CD14-positive monocyte (primary cell): ENCODE results near the gene ZXDB. TPM values are rescaled to one million over a fixed set of nuclear protein-coding genes. Genes with fewer than 3 reads are reported as not detected.

Experiments used
- DNase-seq, 3 donors: peaks; one replicate each; pipeline ENCODE4 v3.0.0-alpha.2; 2011 to 2022
- H2AFZ ChIP-seq: 2 replicates; pipeline ENCODE4 v1.6.0; 2012; ENCODE audit warnings: mild to moderate bottlenecking, low read depth, low read length, inconsistent platforms; ENCODE audit not compliant: insufficient read depth, poor library complexity, severe bottlenecking
- H3K27ac ChIP-seq, 2 donors: 1 replicate in 1 of 2; 2 replicates in 1 of 2; pipeline ENCODE4 v1.5.1; 2012 to 2013; ENCODE audit warnings: low read length in 2 of 2, control low read depth in 1 of 2, inconsistent platforms in 1 of 2, low read depth in 1 of 2, mild to moderate bottlenecking in 1 of 2
- H3K27me3 ChIP-seq, 2 donors: one replicate each; pipeline versions ENCODE4 v1.6.0 to v1.6.1; 2011 to 2013; ENCODE audit warnings: low read length in 2 of 2; ENCODE audit not compliant: control insufficient read depth in 2 of 2, insufficient read depth in 2 of 2
- H3K36me3 ChIP-seq, 2 donors: replicated peaks in 1 of 2; 1 replicate in 1 of 2; 2 replicates in 1 of 2; pipeline versions ENCODE4 v1.5.1 to v1.6.1; 2012 to 2013; ENCODE audit warnings: low read length in 2 of 2, control low read depth in 1 of 2, inconsistent platforms in 1 of 2, mild to moderate bottlenecking in 1 of 2; ENCODE audit not compliant: insufficient read depth in 2 of 2, control insufficient read depth in 1 of 2
- H3K4me1 ChIP-seq, 2 donors: 1 replicate in 1 of 2; 2 replicates in 1 of 2; pipeline versions ENCODE4 v1.5.1 to v1.6.1; 2012 to 2013; ENCODE audit warnings: low read length in 2 of 2, control low read depth in 1 of 2, inconsistent platforms in 1 of 2, mild to moderate bottlenecking in 1 of 2, moderate library complexity in 1 of 2; ENCODE audit not compliant: insufficient read depth in 2 of 2, control insufficient read depth in 1 of 2
- H3K4me2 ChIP-seq: replicated peaks from 2 replicates; pipeline ENCODE3; 2012; ENCODE audit warnings: low read length, moderate library complexity, mild to moderate bottlenecking; ENCODE audit not compliant: poor library complexity, severe bottlenecking; ENCODE audit errors: extremely low read depth
- H3K4me3 ChIP-seq, 3 experiments: fragments of 200-600 bp in 1 of 3; sonication (generic) in 1 of 3; replicated peaks in 1 of 3; 1 replicate in 2 of 3; 2 replicates in 1 of 3; pipeline ENCODE4 v1.5.1; 2011 to 2013; ENCODE audit warnings: low read length in 3 of 3, mild to moderate bottlenecking in 3 of 3, control low read depth in 2 of 3, low read depth in 2 of 3, inconsistent platforms in 1 of 3, moderate library complexity in 1 of 3
- H3K79me2 ChIP-seq: 2 replicates; pipeline ENCODE4 v1.6.0; 2012; ENCODE audit warnings: mild to moderate bottlenecking, control low read depth, inconsistent platforms, low read length, moderate library complexity; ENCODE audit not compliant: insufficient read depth
- H3K9ac ChIP-seq: 2 replicates; pipeline ENCODE4 v1.6.0; 2017; ENCODE audit warnings: low read length, mild to moderate bottlenecking; ENCODE audit not compliant: insufficient read depth, poor library complexity, severe bottlenecking
- H3K9me3 ChIP-seq, 2 donors: replicated peaks in 1 of 2; 1 replicate in 1 of 2; 2 replicates in 1 of 2; pipeline versions ENCODE4 v1.5.1 to v1.6.1; 2012 to 2013; ENCODE audit warnings: low read length in 2 of 2, control low read depth in 1 of 2; ENCODE audit not compliant: control insufficient read depth in 1 of 2, insufficient read depth in 1 of 2
- H4K20me1 ChIP-seq: 2 replicates; pipeline ENCODE4 v1.6.0; 2012; ENCODE audit warnings: mild to moderate bottlenecking, low read length, control low read depth, moderate library complexity; ENCODE audit not compliant: insufficient read depth
- H3K27ac Mint-ChIP-seq, 7 donors: one replicate each; pipeline ENCODE4 v1.8.0; 2020; ENCODE audit warnings: mild to moderate bottlenecking in 7 of 7, mixed read lengths in 7 of 7, moderate library complexity in 6 of 7, inconsistent platforms in 2 of 7
- H3K27me3 Mint-ChIP-seq, 3 donors: one replicate each; pipeline ENCODE4 v1.8.0; 2021 to 2022; ENCODE audit warnings: low read depth in 3 of 3, mild to moderate bottlenecking in 3 of 3, mixed read lengths in 3 of 3, moderate library complexity in 3 of 3, inconsistent platforms in 1 of 3
- H3K36me3 Mint-ChIP-seq, 2 donors: one replicate each; pipeline ENCODE4 v1.8.0; 2020; ENCODE audit warnings: mixed read lengths in 2 of 2, inconsistent platforms in 1 of 2, mild to moderate bottlenecking in 1 of 2
- H3K4me1 Mint-ChIP-seq: one replicate; pipeline ENCODE4 v1.8.0; 2020; ENCODE audit warnings: mild to moderate bottlenecking, mixed read lengths
- H3K4me3 Mint-ChIP-seq, 2 donors: one replicate each; pipeline ENCODE4 v1.8.0; 2020; ENCODE audit warnings: mild to moderate bottlenecking in 2 of 2, mixed read lengths in 2 of 2, moderate library complexity in 1 of 2
- H3K9me3 Mint-ChIP-seq, 7 donors: one replicate each; pipeline ENCODE4 v1.8.0; 2020 to 2022; ENCODE audit warnings: mixed read lengths in 7 of 7, mild to moderate bottlenecking in 6 of 7, moderate library complexity in 6 of 7, inconsistent platforms in 2 of 7
- WGBS: methylation state at CpG from one replicate; pipeline ENCODE4 v1.1.5; 2013; ENCODE audit warnings: missing lambda C conversion rate; ENCODE audit not compliant: insufficient coverage; 5-methylcytosine and 5-hydroxymethylcytosine counted together
- intact Hi-C, 2 donors: fragments of 100-400 bp; cut with micrococcal nuclease; formaldehyde crosslinking; loops; one replicate each; pipeline versions ENCODE4 v1.15.0 to v1.15.1; 2023
- polyA plus RNA-seq, 3 donors: library from polyadenylated mRNA; depleted of rRNA in 1 of 3; unstranded in 2 of 3; stranded (reverse) in 1 of 3; fragments of 300-500 nt in 2 of 3; fragments of >200 nt in 1 of 3; fragmentation: Illumina TruSeq in 2 of 3; gene quantifications; 1 replicate in 2 of 3; 2 replicates in 1 of 3; pipeline ENCODE4 v1.2.3, GENCODE V29; 2012 to 2021
- TF ChIP-seq, protein P1 (sequence below): fragments of 200-600 bp; IDR thresholded peaks from one replicate; pipeline ENCODE4 v1.8.0; 2022; ENCODE audit warnings: antibody characterized with exemption, mild to moderate bottlenecking

The ZXDB gene
- polyA plus RNA-seq, 3 donors = 0.96 to 3.2 (median 1.4) TPM

DNA sequence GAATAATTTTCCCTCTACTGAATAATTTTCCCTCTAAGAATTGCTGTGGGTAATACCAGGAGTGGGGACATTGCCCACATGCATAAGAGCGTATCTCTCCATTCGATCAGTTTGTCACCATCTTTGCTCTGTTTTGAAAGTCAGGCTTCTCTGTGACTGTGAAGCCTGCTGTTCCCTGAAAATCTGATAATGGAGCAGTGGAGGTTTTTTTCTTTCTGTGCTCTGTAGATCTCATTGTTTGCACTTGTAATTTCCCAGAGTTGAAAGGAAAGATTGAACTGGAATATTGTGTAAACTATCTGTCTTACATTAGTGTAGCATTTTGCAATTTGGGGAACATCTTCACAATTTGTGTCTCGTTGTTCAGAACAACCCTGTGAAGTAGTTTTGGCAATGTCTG lies 4.3 kb downstream of the ZXDB start:
- intact Hi-C loops = loop anchor here in 1 of 2 donors (10.0 kb wide), 1 partner anchor 319 kb away; the partner anchor contains the start of gene ZXDA
- peaks cover 7% of the 10 kb centered on the region for H3K79me2 ChIP-seq
- H3K4me3 ChIP-seq = no peak overlapping the region
- peaks cover 17 to 20% of the 10 kb centered on the region in 2 donors for H3K4me1 ChIP-seq
- H3K27me3 Mint-ChIP-seq = peaks cover 0 to 1% (median 0%) of the 10 kb centered on the region in 3 donors
- DNase-seq = no peak
- peaks cover 4 to 7% of the 10 kb centered on the region in 2 donors for H3K36me3 Mint-ChIP-seq
- H3K36me3 ChIP-seq = no peaks in the 10 kb centered on the region
- H3K9me3 ChIP-seq = no peaks in the 10 kb centered on the region
- no peaks in the 10 kb centered on the region for H3K27me3 ChIP-seq
- H3K4me2 ChIP-seq = no peak overlapping the region
- no CpG with 5 or more reads among the region's 3 CpGs for WGBS
- H2AFZ ChIP-seq = no peak overlapping the region
- TF ChIP-seq, protein P1, sequence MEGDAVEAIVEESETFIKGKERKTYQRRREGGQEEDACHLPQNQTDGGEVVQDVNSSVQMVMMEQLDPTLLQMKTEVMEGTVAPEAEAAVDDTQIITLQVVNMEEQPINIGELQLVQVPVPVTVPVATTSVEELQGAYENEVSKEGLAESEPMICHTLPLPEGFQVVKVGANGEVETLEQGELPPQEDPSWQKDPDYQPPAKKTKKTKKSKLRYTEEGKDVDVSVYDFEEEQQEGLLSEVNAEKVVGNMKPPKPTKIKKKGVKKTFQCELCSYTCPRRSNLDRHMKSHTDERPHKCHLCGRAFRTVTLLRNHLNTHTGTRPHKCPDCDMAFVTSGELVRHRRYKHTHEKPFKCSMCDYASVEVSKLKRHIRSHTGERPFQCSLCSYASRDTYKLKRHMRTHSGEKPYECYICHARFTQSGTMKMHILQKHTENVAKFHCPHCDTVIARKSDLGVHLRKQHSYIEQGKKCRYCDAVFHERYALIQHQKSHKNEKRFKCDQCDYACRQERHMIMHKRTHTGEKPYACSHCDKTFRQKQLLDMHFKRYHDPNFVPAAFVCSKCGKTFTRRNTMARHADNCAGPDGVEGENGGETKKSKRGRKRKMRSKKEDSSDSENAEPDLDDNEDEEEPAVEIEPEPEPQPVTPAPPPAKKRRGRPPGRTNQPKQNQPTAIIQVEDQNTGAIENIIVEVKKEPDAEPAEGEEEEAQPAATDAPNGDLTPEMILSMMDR = no peak
- H3K9ac ChIP-seq = no peak overlapping the region
- peaks cover 30% of the 10 kb centered on the region for H3K4me1 Mint-ChIP-seq
- H3K4me3 Mint-ChIP-seq = peak overlapping the region in 1 of 2 donors; percentile 21
- H3K9me3 Mint-ChIP-seq = no peaks in the 10 kb centered on the region
- no peaks in the 10 kb centered on the region for H4K20me1 ChIP-seq
- peak overlapping the region in 2 of 7 donors; percentile 51 to 68 for H3K27ac Mint-ChIP-seq
- no peak overlapping the region for H3K27ac ChIP-seq

DNA sequence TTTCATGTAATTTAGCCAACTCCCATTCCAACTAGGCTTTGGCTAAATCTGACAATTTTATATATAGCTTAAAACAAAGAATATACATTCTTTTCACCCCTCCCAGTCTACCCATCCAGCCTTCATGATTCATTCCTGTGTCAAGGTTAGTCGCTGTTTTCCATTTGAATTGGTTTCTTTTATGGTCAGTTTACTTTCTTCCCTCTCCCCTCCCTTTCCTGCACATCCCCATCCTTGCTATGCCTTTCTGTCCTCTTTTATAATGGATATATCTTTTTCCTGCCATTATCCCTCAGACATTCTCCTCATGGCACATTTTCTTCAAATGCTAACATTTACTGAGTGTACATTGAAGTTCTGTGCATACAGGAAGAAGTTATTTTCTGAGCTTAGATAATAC lies 4.7 kb downstream of the ZXDB start:
- Mint-ChIP-seq H3K36me3 (peaks cover 4 to 7% of the 10 kb centered on the region in 2 donors), H3K27me3 (peaks cover 0 to 1% (median 0%) of the 10 kb centered on the region in 3 donors), H3K9me3 (no peaks in the 10 kb centered on the region), H3K4me3 (no peak overlapping the region), H3K4me1 (peaks cover 26% of the 10 kb centered on the region), H3K27ac (no peak overlapping the region)
- TF ChIP-seq, protein P1 = no peak
- Histone ChIP-seq H3K27ac (no peak overlapping the region), H3K79me2 (peaks cover 7% of the 10 kb centered on the region), H3K36me3 (no peaks in the 10 kb centered on the region), H3K9me3 (no peaks in the 10 kb centered on the region), H3K4me2 (no peak overlapping the region), H3K27me3 (no peaks in the 10 kb centered on the region), H4K20me1 (no peaks in the 10 kb centered on the region), H3K9ac (no peak overlapping the region), H3K4me1 (peaks cover 13 to 16% of the 10 kb centered on the region in 2 donors), H3K4me3 (no peak overlapping the region), H2AFZ (no peak overlapping the region)
- no CpG with 5 or more reads among the region's 1 CpG for WGBS
- no peak for DNase-seq
- intact Hi-C loops = loop anchor here in 1 of 2 donors (10.0 kb wide), 1 partner anchor 318 kb away; the partner anchor contains the start of gene ZXDA
